ENCODE measurements around the gene RTKN.

DNA sequence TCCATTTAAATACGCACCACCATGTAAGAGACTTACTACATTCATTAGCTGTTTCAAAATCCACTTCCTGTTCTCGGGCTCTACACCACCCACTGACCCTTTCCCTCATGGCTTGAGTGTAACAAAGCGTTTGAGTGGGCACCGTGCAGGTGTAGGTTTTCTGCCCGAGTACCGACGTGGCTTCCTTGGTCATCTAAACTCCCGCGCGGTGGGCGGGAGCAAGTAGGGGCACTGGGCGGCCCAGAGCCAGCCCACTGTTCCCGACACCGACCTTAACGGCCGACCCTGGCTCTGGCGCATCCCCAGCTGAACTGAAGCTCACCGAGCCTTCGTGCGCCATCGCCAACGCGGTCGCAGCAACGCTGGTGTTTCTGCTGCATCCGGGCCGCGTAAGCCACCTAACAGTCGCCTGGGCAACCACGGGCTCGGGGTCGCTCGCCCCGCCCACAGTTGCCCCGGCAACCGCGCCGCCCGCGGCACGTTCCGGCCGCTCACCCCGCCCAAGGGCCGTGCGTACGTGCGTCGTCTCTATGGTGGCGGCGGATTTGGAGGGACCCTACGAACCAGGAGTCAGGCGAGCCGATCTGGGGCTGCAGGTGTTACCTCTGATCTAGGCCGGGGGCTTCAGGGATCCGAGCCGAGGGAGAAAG is 20.4 kb downstream of the RTKN start, which contains the start of the genes C2orf81 and WDR54:
- TF ChIP-seq, protein P1, sequence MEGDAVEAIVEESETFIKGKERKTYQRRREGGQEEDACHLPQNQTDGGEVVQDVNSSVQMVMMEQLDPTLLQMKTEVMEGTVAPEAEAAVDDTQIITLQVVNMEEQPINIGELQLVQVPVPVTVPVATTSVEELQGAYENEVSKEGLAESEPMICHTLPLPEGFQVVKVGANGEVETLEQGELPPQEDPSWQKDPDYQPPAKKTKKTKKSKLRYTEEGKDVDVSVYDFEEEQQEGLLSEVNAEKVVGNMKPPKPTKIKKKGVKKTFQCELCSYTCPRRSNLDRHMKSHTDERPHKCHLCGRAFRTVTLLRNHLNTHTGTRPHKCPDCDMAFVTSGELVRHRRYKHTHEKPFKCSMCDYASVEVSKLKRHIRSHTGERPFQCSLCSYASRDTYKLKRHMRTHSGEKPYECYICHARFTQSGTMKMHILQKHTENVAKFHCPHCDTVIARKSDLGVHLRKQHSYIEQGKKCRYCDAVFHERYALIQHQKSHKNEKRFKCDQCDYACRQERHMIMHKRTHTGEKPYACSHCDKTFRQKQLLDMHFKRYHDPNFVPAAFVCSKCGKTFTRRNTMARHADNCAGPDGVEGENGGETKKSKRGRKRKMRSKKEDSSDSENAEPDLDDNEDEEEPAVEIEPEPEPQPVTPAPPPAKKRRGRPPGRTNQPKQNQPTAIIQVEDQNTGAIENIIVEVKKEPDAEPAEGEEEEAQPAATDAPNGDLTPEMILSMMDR (IDR thresholded peaks at IDR 0.05): no peak
- peak in 1 of 2 donors; percentile 55 for TF ChIP-seq POLR2A (IDR thresholded peaks at IDR 0.05)

Measured in heart left ventricle (tissue), 13 donors.